HepG2 (cell line): Measurements from ENCODE around the gene MCM10. TPM values are rescaled to one million over a fixed set of nuclear protein-coding genes. Genes with fewer than 3 reads are reported as not detected.

Experiments
- ATAC-seq: fragments of 200-7000 bp; cut with Tn5 transposase; 3 replicates; pipeline ENCODE4 v1.9.1; 2020; ENCODE audit warnings: mild to moderate bottlenecking, moderate library complexity
- BruUV-seq: library from RNA; stranded (reverse); fragments of 400-500 nt; replicated peaks from 2 replicates; lab custom pipeline; 2021; lab: Mats Ljungman, UMichigan
- CTCF ChIA-PET: fragments of 300-600 bp; formaldehyde crosslinking; extraction: SDS; loops from one replicate; lab custom pipeline; 2021; ENCODE audit warnings: low total read pairs, inconsistent platforms, low intra/inter-chr PET ratio; lab: Yijun Ruan, JAX
- POLR2A ChIA-PET: fragments of 350-600 bp; sonication (Branson Sonifier 250); formaldehyde crosslinking; loops from one replicate; lab custom pipeline; 2020; ENCODE audit warnings: antibody characterized with exemption, inconsistent platforms; lab: Yijun Ruan, JAX
- DNase-seq: peaks from one replicate; pipeline ENCODE4 v3.0.0-alpha.2; 2015; ENCODE audit warnings: low spot score
- FAIRE-seq: peaks from 3 replicates; lab custom pipeline; 2011; peaks lifted over from hg19 to GRCh38; lab: Jason Lieb, UNC
- H2AFZ ChIP-seq: one replicate; pipeline ENCODE4 v1.6.1; 2011; ENCODE audit warnings: low read length, inconsistent platforms
- H3K27ac ChIP-seq: fragments of 300-600 bp; 3 replicates; pipeline ENCODE4 v1.8.0; 2011; ENCODE audit warnings: mixed run types, mild to moderate bottlenecking, mixed read lengths, low read length, inconsistent platforms; ENCODE audit not compliant: insufficient read depth; ENCODE audit errors: extremely low read length
- H3K27me3 ChIP-seq, 2 experiments: fragments of 200-600 bp in 1 of 2; 2 replicates in 1 of 2; 3 replicates in 1 of 2; pipeline versions ENCODE4 v1.6.0 to v1.8.0; 2011; ENCODE audit warnings: low read length in 2 of 2, mild to moderate bottlenecking in 2 of 2, moderate library complexity in 2 of 2, inconsistent platforms in 1 of 2; ENCODE audit not compliant: insufficient read depth in 2 of 2, control insufficient read depth in 1 of 2
- H3K36me3 ChIP-seq, 2 experiments: fragments of 200-600 bp in 1 of 2; replicated peaks in 1 of 2; 2 replicates in 1 of 2; 3 replicates in 1 of 2; pipeline versions ENCODE4 v1.5.1 to v1.8.0; 2011; ENCODE audit warnings: low read length in 2 of 2, inconsistent platforms in 1 of 2; ENCODE audit not compliant: insufficient read depth in 2 of 2, control insufficient read depth in 1 of 2
- H3K4me1 ChIP-seq: 2 replicates; pipeline ENCODE4 v1.5.1; 2012; ENCODE audit warnings: low read length, inconsistent platforms; ENCODE audit not compliant: insufficient read depth
- H3K4me2 ChIP-seq: 2 replicates; pipeline ENCODE4 v1.6.0; 2011; ENCODE audit warnings: low read depth, low read length, inconsistent platforms
- H3K4me3 ChIP-seq, 3 experiments: fragments of 200-600 bp in 1 of 3; sonication (generic), shearing (Covaris generic) in 1 of 3; replicated peaks in 1 of 3; 2 replicates each; pipeline ENCODE4 v1.5.1; 2011 to 2016; ENCODE audit warnings: low read length in 3 of 3, inconsistent platforms in 2 of 3, low read depth in 2 of 3, mild to moderate bottlenecking in 2 of 3, control low read depth in 1 of 3, mixed read lengths in 1 of 3; ENCODE audit not compliant: insufficient read depth in 1 of 3
- H3K79me2 ChIP-seq: one replicate; pipeline ENCODE4 v1.6.1; 2011; ENCODE audit warnings: low read length, inconsistent platforms; ENCODE audit not compliant: insufficient read depth
- H3K9ac ChIP-seq: 2 replicates; pipeline ENCODE4 v1.6.0; 2011; ENCODE audit warnings: mild to moderate bottlenecking, low read depth, low read length, inconsistent platforms; ENCODE audit not compliant: insufficient read depth
- H3K9me3 ChIP-seq: 2 replicates; pipeline ENCODE4 v1.5.1; 2012; ENCODE audit warnings: mild to moderate bottlenecking, low read length
- H4K20me1 ChIP-seq: 2 replicates; pipeline ENCODE4 v1.6.0; 2011; ENCODE audit warnings: inconsistent platforms, mild to moderate bottlenecking, low read length, moderate library complexity; ENCODE audit not compliant: insufficient read depth
- ARHGAP35 ChIP-seq: sonication (generic); formaldehyde crosslinking; IDR thresholded peaks from 2 replicates; pipeline ENCODE4 v1.9.0; 2022; ENCODE audit warnings: mild to moderate bottlenecking, inconsistent platforms, moderate library complexity, missing genetic modification reagents, borderline replicate concordance
- GATAD1 ChIP-seq: IDR thresholded peaks from 2 replicates; pipeline ENCODE4 v1.6.1; 2016; ENCODE audit warnings: missing genetic modification reagents, missing compliant biosample characterization
- NBN ChIP-seq: fragments of 450-650 bp; conservative IDR thresholded peaks from 2 replicates; pipeline ENCODE4 v1.6.1; 2017
- NFKB2 ChIP-seq: sonication (generic); formaldehyde crosslinking; IDR thresholded peaks from 2 replicates; pipeline ENCODE4 v1.4.0; 2020; ENCODE audit warnings: missing genetic modification reagents, borderline replicate concordance
- NFYB ChIP-seq: sonication (generic); formaldehyde crosslinking; IDR thresholded peaks from 2 replicates; pipeline ENCODE4 v1.4.0; 2020; ENCODE audit warnings: missing genetic modification reagents
- NR1H2 ChIP-seq: sonication (generic); formaldehyde crosslinking; IDR thresholded peaks from 2 replicates; pipeline ENCODE4 v1.8.1; 2022; ENCODE audit warnings: low read depth, missing genetic modification reagents, borderline replicate concordance
- PAF1 ChIP-seq: IDR thresholded peaks from 2 replicates; pipeline ENCODE4 v1.6.1; 2016; ENCODE audit warnings: missing genetic modification reagents, missing compliant biosample characterization
- PTBP1 ChIP-seq: fragments of 200-400 bp; formaldehyde crosslinking; IDR thresholded peaks from 2 replicates; pipeline ENCODE4 v1.6.1; 2018; ENCODE audit warnings: low read length, low read depth; ENCODE audit not compliant: poor library complexity, severe bottlenecking
- SP5 ChIP-seq: IDR thresholded peaks from 2 replicates; pipeline ENCODE4 v1.6.1; 2016; ENCODE audit warnings: low read depth, borderline replicate concordance
- TCF7 ChIP-seq: sonication (generic); IDR thresholded peaks from 2 replicates; pipeline ENCODE4 v1.6.1; 2016; ENCODE audit warnings: antibody characterized with exemption, low read depth
- TRIM24 ChIP-seq: sonication (generic); formaldehyde crosslinking; IDR thresholded peaks from 2 replicates; pipeline ENCODE4 v1.8.0; 2022; ENCODE audit warnings: mild to moderate bottlenecking, missing genetic modification reagents
- WIZ ChIP-seq: sonication (generic); formaldehyde crosslinking; IDR thresholded peaks from 2 replicates; pipeline ENCODE4 v1.5.1; 2020; ENCODE audit warnings: mild to moderate bottlenecking, missing genetic modification reagents
- ZFP82 ChIP-seq: sonication (generic); formaldehyde crosslinking; IDR thresholded peaks from 2 replicates; pipeline ENCODE4 v1.5.1; 2020; ENCODE audit warnings: mild to moderate bottlenecking, missing genetic modification reagents, borderline replicate concordance
- ZNF264 ChIP-seq: sonication (generic); formaldehyde crosslinking; IDR thresholded peaks from 2 replicates; pipeline ENCODE4 v1.4.0; 2020; ENCODE audit warnings: missing genetic modification reagents
- ZNF367 ChIP-seq: sonication (generic); formaldehyde crosslinking; IDR thresholded peaks from 2 replicates; pipeline ENCODE4 v1.4.0; 2020; ENCODE audit warnings: missing genetic modification reagents, borderline replicate concordance
- ZSCAN31 ChIP-seq: sonication (generic); formaldehyde crosslinking; IDR thresholded peaks from 2 replicates; pipeline ENCODE4 v1.5.0; 2020; ENCODE audit warnings: low read depth, mild to moderate bottlenecking, missing genetic modification reagents
- WGBS: methylation state at CpG from one replicate; pipeline ENCODE4 v1.1.6; 2017; ENCODE audit warnings: low lambda C conversion rate; 5-methylcytosine and 5-hydroxymethylcytosine counted together
- in situ Hi-C: cut with HindIII; loops from 2 replicates; pipeline ENCODE4 v1.10.0; 2017; ENCODE audit warnings: low pct_unique_long_range_greater_than_20kb; ENCODE audit not compliant: extremely low pct_ligation_motif_present
- intact Hi-C: fragments of 100-400 bp; cut with micrococcal nuclease; formaldehyde crosslinking; loops from one replicate; pipeline ENCODE4 v1.10.0; 2022; ENCODE audit not compliant: unreplicated experiment
- polyA plus RNA-seq, 8 experiments: library from polyadenylated mRNA; depleted of rRNA in 3 of 8; stranded (reverse) in 7 of 8; unstranded in 1 of 8; fragments of >200 nt; fragmentation: Illumina TruSeq in 4 of 8; extraction: Trizol in 4 of 8; gene quantifications; 2 replicates each; pipeline versions ENCODE4 v1.2.1 to v1.2.3, GENCODE V29; 2011 to 2016; ENCODE audit warnings: low read depth in 4 of 8, missing spikeins in 1 of 8, mixed read lengths in 1 of 8; ENCODE audit not compliant: insufficient read depth in 1 of 8
- total RNA-seq, 5 experiments: library from RNA; depleted of rRNA; stranded (reverse); fragments of >200 nt; fragmentation: Illumina TruSeq; extraction: Trizol; gene quantifications; 2 replicates each; pipeline ENCODE4 v1.2.3, GENCODE V29; 2016; ENCODE audit warnings: low read depth in 1 of 5
- TF ChIP-seq, protein P1 (sequence below): sonication (generic); formaldehyde crosslinking; conservative IDR thresholded peaks from 2 replicates; pipeline ENCODE4 v1.4.0; 2020; ENCODE audit warnings: missing genetic modification reagents
- TF ChIP-seq, protein P2 (sequence below): sonication (generic); formaldehyde crosslinking; IDR thresholded peaks from 2 replicates; pipeline ENCODE4 v1.4.0; 2020; ENCODE audit warnings: mild to moderate bottlenecking, missing genetic modification reagents
- TF ChIP-seq, protein P3 (sequence below): sonication (generic); formaldehyde crosslinking; IDR thresholded peaks from 2 replicates; pipeline ENCODE4 v1.4.0; 2020; ENCODE audit warnings: mild to moderate bottlenecking, missing genetic modification reagents

MCM10 gene
- total and polyA plus RNA-seq, 2 of the 13 experiments (the other 11 are each of a cell fraction or from before 2014, with no cell fraction given): 2.8 to 31.3 TPM

DNA sequence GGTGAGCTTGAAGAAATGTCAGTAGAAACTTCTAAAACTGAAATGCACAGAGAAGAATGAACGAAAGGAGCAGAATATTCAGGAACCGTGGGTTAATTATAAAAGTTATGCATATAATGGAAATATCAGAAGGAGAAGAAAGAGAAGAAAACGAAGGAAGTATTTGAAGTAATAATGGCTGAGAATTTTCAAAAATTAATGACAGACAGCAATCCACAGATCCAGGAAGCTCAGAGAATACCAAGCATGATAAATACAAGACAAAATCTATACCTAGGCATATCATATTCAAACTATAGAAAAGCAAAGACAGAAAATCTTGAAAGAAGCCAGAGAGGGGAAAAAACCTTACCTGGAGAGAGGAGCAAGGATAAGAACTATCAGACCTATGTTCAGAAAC lies 16.5 kb upstream of the MCM10 start (continued):
- TF ChIP-seq, protein P1, sequence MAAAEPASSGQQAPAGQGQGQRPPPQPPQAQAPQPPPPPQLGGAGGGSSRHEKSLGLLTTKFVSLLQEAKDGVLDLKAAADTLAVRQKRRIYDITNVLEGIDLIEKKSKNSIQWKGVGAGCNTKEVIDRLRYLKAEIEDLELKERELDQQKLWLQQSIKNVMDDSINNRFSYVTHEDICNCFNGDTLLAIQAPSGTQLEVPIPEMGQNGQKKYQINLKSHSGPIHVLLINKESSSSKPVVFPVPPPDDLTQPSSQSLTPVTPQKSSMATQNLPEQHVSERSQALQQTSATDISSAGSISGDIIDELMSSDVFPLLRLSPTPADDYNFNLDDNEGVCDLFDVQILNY (CRISPR knock-in tag): no peak
- TF ChIP-seq GATAD1 (CRISPR knock-in tag): no peak
- no peak for TF ChIP-seq ARHGAP35 (CRISPR knock-in tag)

DNA sequence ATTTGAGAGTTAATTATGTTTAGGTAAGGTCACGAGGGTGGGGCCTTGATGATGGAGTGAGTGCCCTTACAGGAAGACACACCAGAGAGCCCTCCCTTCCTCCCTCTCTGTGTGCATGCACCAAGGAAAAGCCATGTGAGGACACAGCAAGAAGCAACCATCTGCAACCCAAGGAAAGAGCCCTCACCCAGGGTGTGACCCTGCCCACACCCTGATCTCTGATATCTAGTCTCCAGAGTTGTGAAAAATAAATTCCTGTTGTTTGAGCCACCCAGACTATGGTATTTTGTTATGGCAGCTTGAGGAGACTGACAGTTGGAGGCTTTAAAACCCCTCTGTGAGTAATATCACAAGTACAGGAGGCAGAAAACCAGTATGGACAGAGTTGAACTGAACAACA lies 15.0 kb upstream of the MCM10 start:
- H3K27ac ChIP-seq: no peak overlapping the region
- H3K4me3 ChIP-seq: no peak overlapping the region
- intact Hi-C loops (no loop called here), in situ Hi-C loops (no loop called here)
- ChIA-PET POLR2A (no interaction called here), CTCF (no interaction called here)
- peaks cover 7% of the 10 kb centered on the region; the same call in 1 of the 2 replicates for H3K4me1 ChIP-seq
- TF ChIP-seq ZNF264 (CRISPR knock-in tag): peak; percentile 59; the same call in 1 of the 2 replicates
- TF ChIP-seq TCF7: no peak
- 45% methylated on average over 1 of the region's 1 CpG for WGBS
- H2AFZ ChIP-seq: no peak overlapping the region
- no peaks in the 10 kb centered on the region for H3K9me3 ChIP-seq
- FAIRE-seq (no peak), DNase-seq (no peak), ATAC-seq (no peak; the same call in 2 of the 3 replicates)
- BruUV-seq: no TSS peak
- no peaks in the 10 kb centered on the region for H3K27me3 ChIP-seq
- no peak overlapping the region for H3K9ac ChIP-seq
- no peaks in the 10 kb centered on the region for H3K79me2 ChIP-seq
- H4K20me1 ChIP-seq: no peaks in the 10 kb centered on the region
- H3K4me2 ChIP-seq: no peak overlapping the region
- no peaks in the 10 kb centered on the region for H3K36me3 ChIP-seq

DNA sequence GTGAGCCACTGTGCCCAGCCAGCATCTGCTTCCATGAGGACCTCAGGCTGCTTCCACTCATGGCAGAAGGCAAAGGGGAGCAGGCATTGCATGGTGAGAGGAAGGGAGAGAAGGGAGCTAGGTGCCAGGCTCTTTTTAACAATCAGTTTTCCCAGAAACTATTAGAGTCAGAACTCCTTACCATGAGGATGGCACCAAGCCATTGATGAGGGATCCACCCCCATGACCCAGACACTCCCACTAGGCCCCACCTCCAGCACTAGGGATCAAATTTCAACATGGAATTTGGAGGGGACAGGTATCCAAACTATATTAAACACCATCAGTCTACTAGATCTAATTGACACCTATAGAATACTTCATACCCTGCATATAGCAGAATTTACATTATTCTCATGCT lies 14.2 kb upstream of the MCM10 start:
- ChIA-PET POLR2A (no interaction called here), CTCF (no interaction called here)
- Histone ChIP-seq H3K9ac (no peak overlapping the region), H3K4me3 (no peak overlapping the region), H3K4me1 (peaks cover 7% of the 10 kb centered on the region; the same call in 1 of the 2 replicates), H3K79me2 (no peaks in the 10 kb centered on the region), H3K27ac (no peak overlapping the region), H3K36me3 (no peaks in the 10 kb centered on the region), H3K27me3 (no peaks in the 10 kb centered on the region), H3K4me2 (no peak overlapping the region), H4K20me1 (no peaks in the 10 kb centered on the region), H3K9me3 (no peaks in the 10 kb centered on the region), H2AFZ (no peak overlapping the region)
- BruUV-seq: no TSS peak
- DNase-seq (no peak), FAIRE-seq (no peak), ATAC-seq (no peak)
- intact Hi-C loops: no loop called here
- in situ Hi-C loops: no loop called here
- TF ChIP-seq NFYB (no peak), ZFP82 (CRISPR knock-in tag) (no peak), SP5 (CRISPR knock-in tag) (no peak), NR1H2 (CRISPR knock-in tag) (no peak), PAF1 (CRISPR knock-in tag) (no peak), NFKB2 (CRISPR knock-in tag) (no peak), WIZ (CRISPR knock-in tag) (no peak), PTBP1 (no peak), ZSCAN31 (CRISPR knock-in tag) (no peak), TRIM24 (CRISPR knock-in tag) (no peak), ZNF367 (CRISPR knock-in tag) (no peak), NBN (no peak)
- TF ChIP-seq, protein P2, sequence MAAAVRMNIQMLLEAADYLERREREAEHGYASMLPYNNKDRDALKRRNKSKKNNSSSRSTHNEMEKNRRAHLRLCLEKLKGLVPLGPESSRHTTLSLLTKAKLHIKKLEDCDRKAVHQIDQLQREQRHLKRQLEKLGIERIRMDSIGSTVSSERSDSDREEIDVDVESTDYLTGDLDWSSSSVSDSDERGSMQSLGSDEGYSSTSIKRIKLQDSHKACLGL (CRISPR knock-in tag): no peak
- TF ChIP-seq, protein P3, sequence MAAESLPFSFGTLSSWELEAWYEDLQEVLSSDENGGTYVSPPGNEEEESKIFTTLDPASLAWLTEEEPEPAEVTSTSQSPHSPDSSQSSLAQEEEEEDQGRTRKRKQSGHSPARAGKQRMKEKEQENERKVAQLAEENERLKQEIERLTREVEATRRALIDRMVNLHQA: no peak
